HL-60/S4 treated with phorbol 12-myristate 13-acetate at 8.2 ng/mL for 4 days and 3 days (cell line): Measurements from ENCODE around the gene ZBTB46.

Experiments used
- in situ Hi-C: fragments of 300-500 bp; cut with MboI; formaldehyde crosslinking; loops from 2 replicates; pipeline ENCODE4 v1.15.0; 2022; ENCODE audit warnings: low sequenced_read_pairs

The ZBTB46 gene

DNA sequence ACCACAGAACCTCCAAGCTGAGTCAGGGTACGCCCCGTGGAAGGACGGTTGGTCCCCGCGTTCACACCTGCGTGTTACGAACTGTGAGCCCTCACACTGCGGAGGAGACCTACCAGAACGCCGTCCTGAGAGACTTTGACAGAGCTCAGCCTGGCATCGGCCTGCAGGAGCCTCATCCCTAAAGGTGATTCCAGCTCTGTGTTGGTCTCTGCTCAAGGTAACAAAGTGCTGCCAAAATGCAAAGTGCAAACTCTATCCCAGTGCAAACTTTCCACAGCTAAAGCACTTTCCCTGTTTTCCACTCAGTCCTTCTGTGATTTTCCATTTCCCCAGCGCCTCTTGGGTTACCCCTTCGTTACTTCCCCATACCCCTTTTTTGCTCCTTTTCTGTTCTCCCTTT lies 8.6 kb upstream of the ZBTB46 start:
- in situ Hi-C loops = no loop called here

DNA sequence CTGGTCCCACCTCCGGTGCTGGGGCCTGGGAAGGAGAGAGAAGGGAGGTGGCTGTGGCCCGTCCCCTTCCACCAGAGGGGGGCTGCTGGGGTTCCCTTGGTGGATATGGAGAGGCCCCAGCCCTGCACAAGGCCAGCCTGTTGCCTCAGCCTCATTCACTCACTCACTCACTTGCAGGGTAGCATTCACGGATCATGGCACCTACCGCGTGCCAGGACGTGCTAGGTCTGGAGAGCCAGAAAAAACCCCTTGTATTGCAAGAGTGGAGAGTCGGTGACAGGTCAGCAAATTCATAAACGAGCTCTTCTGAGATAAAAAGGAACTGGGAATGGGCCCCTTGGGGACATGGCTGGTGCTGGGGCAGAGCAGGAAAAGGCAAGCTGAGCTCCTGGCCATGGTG lies 6.4 kb upstream of the ZBTB46 start:
- in situ Hi-C loops = no loop called here

DNA sequence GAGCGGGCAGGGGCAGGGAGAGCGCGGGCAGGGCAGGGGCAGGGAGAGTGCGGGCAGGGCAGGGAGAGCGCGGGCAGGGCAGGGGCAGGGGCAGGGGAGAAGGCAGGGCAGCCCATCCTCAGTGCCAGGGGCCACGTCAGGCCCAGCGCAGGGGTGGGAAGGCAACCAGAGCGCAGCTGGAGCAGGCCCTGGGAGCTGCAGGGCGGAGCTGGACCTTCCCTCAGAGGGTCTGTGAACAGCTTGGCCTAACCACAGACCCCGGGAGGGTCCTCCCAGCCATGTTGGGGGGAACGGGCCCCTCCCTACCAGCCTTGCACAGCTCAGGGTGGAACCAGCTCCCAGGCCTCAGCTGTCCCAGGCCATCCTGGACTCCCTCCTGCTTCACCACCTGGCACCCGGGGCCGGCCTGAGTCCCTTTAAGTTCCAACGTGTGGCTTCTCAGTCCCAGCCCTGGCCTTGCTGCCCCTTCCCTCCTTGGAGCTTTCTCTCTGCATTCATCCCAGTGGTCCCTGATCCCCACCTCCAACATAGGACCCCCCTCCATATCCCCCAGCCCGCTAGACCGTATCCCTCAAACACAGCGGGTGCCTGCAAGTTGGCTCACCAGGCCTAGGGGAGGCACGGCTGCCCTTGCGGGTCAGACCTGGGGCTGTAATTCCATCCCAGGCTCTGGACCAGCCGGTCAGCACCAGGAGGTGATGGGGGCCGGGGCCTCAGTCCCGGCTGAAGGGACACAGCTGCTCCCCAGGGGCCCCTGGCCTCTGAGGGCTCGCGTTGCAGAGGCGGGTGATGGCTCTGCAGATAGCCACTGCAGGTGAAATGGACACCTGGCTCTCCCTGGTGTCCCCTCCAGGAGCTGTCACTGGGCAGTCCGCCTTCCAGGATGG lies 5.6 kb upstream of the ZBTB46 start:
- in situ Hi-C loops = no loop called here

DNA sequence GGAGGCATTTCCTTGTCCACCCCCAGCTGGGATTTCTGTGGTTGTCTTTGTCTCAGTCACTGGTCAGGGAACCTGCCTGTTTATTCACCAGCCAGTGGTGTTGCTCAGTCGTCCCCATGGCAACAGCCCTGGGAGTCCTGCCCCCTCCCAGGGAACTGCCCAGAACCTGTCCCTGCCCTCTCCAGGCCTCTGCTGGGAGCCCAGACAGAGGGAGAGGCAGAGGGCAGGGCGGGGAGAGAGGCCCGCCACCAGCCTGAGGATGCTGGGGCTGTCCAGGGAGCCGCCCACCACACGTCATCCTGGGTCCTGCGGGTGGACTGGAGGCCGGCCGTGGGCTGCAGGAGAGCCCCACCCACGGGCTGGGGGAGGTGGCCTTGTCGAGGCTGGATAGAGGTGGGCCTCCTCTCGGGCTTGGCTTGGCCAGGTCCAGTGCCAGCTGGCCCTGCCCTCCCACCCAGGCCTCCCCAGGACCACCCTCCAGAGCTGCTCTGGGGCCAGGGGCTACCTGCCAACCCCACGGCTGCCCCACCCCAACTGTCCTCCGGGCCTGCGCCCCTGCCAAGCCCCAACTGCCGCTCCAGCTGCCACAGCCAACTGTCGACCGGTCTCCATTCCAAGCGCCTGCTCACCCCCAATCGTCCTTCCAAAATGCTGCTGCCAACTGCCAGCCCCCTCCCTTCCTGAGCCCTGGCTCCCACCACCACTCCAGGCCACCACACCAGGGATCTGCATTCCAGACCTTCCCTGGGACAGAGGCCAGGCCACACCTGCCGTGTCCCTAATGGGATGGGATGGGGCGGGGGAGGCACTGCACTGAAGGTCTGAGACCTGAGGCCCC lies 4.2 kb upstream of the ZBTB46 start:
- in situ Hi-C loops = no loop called here

DNA sequence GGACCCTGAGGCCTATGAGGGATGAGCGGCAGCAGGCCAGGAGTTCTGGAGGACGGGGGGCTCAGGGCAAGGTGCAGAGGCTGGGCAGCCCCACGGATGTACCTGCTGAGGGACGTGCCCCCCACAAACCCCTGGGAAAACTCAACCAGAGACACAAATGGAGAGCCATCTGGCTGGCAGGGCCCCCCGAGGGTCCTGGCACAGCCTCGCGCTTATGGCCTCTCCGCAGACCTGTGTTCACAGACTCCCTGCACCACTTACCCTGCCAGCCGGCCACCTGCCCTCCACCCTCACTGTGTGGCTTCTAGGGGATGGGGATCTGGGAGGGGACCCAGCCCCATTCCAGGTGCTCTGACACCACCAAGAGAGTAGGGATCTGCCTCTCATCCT lies 3.4 kb upstream of the ZBTB46 start:
- in situ Hi-C loops = no loop called here

DNA sequence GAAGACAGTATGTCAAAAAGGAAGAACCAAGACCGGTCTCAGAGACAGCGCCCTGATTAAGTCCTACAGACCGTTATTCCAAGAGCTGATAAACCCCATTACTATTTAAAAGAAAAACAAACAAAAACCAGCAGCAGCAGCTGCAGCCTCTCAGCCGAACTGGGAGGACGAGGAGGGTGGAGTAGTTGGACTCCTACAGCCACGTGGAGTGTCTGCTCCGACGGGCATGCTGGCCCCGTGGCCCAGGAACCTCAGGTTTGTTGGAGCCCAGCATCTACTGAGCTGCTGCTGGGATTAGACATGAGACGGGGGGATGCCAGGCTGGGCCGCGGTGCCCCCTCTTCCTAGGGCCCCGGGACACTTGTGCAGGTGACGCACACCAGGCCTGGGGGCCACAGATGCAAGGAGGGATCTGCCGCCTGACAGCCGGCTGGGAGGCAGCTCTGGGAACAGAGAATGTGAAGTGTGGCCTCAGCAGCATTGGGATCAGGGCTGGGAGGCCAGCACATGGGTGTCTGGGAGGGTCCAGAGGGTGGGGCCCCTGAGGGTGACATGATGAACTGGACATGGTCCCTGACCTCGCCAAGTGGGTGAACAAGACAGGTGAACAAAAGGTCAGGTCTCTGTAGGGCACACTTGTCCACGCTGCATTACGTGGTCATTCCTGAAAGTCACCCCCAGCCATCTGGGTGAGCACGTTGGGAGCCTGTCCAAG lies 2.9 kb upstream of the ZBTB46 start:
- in situ Hi-C loops = no loop called here

DNA sequence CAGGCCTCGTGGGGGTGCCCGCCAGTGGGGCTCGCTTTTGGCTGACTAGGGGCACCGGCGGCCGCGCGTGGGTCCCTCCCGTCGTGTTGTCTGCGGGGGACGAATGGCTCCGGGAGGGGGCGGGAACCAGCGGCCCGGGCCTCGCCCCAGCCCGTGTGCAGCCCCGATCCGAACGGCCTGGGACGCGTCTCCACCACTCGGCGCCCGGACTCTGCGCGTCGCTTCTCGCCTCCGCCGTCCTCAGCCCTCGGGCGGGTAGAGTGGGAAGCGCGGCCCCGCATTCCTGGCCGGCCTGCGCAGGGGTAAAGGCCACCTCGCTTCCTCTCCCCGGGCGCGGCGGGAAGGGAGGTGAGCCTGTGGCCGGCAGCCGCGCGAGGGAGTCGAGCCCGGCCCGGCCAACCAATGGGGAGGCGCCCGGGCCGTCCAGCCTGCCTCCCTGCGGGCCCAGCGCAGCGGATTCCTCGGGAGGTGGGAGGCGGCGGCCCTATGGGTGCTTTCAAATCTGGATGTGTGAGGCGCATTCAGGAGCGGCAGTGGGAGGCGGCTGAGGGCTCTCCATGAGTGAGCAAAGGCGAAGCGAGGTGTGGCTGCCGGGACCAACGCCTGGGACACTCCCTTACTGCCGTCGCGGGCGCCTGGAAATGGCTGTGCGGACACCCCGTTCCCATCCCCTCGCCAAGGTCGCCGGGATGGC lies 1.1 kb upstream of the ZBTB46 start:
- in situ Hi-C loops = no loop called here

DNA sequence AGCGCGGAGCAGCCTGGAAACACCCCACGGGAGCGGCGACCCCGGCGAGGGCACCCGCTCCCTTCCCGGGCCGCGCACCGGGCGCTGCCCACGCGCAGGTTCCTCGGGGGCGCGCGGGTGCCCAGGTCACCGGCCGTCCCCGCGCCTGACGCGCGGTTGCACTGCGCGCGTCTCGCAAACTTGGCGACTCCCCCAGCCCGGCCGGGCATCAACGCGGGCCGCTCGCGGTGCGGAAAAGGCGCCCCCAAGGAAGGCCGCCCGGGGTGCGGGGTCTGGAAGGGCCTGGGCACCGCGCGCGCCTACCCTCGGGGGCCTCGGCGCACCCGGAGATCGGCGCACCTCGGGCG lies 555 bp upstream of the ZBTB46 start:
- in situ Hi-C loops = no loop called here

DNA sequence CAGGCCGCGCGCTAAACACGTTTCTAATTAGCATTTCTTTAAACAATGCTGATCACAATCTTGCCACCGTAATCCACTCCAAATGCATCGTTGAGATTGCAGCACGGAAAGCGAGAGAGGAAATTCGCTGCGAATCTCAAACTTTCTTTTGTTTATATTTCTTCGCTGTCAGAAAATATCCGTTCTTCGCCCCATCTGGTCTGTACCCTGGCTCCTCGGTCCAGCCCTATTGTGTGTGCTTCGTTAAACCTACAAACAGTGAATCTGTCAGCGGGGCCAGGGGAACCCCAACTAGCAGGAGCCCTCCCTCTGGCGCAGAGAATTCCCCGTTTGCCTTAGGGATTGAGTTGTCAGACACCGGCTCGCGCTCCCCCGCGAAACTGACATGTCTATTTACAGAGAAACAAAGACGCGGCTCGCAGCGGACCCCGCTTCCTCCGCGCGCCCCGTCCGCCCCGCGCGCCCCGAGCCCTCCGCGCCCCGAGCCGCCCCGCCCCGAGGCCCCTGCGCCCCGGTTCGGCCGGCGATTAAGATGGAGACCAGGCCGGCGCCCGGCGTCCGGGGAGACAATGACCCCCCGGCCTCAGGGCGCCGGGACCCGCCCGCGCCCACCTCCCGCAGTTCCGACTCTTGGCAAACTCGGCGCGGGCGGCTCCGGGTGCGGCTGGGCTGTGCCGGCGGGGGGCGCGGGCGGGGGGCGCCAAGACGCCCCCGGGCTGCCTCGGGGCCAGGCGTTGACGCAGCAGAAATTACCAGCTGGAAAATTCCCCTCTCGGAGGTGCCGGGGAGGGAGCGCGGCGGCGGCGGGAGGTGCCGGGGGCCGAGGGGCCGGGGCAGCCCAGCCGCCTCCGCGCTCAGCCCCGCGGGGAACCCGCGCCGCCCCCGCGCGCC lies 874 bp downstream of the ZBTB46 start:
- in situ Hi-C loops = no loop called here

DNA sequence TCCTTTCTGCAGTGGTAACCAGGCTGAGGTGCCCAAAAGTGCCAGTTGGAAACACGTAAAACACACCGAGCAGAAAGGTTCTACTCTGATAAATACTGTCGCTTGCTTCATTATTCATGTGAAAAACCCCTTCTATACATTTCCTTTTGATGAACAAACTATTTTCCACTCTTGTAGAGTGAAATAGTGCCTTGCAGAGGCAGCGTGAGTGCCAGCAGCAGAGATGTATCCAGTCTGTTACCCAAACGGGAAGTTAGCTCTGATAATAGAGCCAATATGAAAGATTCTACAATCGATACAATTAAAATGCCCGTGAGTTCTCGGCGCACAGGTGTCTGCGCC lies 1.5 kb downstream of the ZBTB46 start:
- in situ Hi-C loops = no loop called here

DNA sequence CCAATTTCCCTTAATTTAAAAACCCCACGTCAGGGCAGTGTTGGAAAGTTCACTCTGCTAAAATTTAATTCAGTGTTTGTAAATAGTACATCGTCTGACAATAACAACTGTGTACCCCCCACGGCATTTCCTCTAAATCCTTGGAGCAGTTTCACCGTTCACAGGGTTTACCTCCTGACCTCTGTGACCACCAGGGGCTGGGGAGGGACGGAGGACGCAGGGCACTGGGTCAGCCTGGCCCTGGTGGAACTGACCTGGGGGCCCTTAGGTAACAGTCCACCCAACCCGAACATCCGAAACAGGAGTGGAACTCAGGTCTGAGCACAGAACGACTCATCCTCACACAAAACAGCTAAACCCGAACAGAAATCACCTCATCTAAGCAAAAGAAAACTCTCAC lies 2.1 kb downstream of the ZBTB46 start:
- in situ Hi-C loops = no loop called here

DNA sequence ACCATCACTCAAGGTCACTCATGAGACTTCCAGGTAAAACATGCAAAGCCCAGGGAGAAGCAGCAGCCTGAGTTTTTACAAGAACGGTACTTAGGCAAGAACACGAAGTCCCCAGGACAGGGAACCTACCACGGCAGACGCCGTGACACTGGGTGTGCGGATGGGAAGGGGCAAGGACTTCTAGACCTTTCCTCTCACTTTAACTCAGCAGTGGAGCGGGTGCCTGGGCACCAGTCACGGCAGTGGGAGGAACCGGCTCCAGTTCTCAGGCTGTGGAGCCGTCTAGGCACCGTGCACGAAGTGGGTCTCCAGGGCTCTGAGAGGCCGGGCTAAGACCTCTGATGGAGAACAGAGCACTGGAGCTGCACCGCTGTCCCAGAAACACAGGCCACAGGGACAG lies 2.5 kb downstream of the ZBTB46 start:
- in situ Hi-C loops = no loop called here

DNA sequence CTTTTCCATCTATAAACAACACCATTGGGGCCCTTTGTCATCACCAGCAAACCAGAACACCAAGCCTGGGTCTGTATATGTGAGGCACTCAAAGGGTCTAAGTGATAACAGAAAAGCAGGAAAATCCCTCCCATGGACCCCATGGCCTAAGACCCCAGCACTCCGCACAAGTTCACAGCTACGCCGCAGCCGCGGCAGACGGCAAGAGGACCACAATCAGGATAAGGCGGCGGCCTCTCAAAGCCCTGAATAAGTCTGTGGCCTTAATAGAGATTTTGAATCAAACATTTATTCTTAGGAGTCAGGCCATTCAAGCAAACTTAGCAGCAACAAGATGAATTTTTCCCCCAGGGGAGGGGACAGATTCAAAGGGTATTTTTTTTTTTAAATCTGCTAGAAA lies 2.9 kb downstream of the ZBTB46 start:
- in situ Hi-C loops = no loop called here

DNA sequence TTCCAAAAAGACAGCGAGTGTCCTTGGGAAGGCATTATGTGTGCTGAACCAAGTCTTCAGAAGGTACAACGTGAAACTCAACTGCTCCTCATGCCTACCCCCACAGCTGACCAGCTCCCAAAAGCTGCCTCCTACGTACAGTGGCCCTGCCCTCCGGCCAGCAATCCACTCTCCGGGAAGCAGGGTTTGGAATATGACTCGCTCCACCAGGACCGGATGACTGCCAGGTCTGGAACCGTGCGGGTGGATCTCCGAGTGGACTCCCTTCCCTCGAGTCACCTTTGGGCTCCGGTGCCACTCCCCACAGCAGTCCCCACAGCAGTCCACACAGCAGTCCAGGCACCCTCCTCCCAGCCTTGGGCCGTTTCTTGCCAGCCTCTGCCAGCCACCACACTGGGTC lies 4.3 kb downstream of the ZBTB46 start:
- in situ Hi-C loops = no loop called here

DNA sequence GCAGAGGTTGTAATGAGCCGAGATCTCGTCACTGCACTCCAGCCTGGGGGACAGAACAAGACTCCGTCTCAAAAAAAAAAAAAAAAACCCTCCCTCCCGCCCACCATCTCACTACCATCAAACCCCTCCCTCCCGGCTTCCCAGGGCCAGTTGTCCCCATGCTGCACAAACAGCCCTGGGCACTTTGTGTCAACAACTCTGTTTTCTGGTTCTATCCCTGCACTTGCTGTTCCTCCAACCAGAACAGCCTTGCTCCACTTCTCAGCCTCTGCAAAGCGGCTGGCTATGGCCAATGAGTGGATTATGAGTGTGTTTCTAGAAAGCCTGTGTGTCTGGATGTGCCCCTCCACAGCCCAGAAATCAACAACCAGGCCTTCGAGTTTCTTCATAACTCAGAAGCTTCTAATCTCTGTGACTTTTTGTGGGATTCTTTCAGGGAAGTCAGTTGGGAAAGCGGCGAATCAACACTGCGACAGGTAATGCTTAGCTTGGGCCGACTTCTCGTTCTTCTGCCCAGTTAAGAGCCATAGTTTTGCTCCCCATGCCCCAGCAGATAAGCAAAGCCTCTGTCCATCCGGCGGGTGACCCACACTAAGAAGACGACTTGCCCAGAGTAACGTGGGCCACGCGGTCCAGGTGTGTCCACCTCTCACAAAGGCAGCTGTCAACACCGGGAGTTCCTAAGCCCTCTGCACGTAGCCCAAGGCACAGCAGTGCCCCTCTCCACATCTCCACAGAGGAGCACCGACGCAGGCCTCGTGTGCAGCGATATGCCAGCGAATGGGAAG lies 5.5 kb downstream of the ZBTB46 start:
- in situ Hi-C loops = no loop called here

DNA sequence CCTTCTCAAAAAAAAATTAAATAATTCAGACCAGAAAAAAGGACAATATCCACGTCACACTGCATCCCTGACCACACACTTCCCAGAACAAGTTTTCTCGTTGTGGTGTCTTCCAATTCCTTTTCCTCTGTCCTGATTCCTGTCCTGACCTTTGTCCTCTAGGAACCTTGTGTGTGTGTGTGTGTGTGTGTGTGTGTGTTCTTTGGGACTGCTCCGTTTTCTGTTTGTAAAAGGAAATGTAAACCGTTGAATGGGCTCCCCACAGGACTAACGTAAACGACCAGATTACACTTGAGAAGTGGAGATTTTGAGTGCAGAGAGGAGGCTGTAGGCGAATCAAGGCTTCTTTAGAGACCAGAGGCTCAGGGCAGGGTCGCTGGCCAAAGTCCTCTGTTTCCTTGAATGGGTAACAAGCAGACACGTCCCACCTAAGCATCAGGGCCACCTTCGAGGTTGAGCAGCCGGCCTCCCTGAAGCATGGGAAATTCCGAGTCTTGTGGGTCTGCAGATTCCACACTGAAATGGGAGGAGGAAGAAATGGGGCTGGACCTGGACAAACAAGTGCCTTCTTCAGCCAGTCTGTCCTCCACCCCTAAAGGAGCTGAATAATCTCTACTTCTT lies 7.3 kb downstream of the ZBTB46 start:
- in situ Hi-C loops = no loop called here

DNA sequence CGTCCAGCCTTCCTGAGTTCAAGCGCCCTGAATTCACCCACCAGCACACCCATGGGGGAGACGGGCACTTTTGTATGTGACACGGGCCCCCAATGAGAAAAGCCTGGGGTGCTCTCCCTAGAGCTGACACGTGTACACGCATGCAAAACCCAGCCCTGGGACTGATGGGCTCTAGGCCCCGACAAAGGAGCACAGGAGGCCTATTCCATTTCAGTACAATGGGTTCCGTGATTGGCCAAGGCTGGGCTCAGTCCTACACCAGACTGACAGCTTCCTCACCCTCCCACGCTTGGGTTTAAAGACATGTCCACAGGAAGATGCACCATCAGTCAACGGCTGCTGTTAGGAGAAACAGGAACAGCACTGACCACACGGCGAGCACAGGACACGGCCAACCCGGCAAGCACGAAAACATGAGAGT lies 8.8 kb downstream of the ZBTB46 start:
- in situ Hi-C loops = no loop called here

DNA sequence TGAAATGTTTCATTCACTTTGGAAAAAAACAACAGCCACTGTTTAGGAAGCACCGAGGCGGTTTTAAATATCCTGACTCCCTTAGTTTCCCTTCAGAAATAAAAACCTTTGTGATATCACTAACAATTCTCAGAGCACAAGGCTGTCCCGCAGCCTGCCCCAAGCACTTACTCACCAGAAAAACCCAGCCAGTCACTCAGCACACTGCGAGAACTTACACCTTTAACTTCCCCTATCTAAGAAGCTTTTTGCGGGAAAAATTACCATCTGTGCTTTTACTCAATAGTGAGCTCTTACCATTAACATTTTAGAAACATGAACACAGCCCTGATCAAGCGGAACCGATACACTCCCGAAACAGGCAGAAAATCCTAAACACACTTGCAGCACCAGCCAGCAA lies 9.3 kb downstream of the ZBTB46 start:
- in situ Hi-C loops = no loop called here
